Measurements from ENCODE around the gene ATG7. TPM values are rescaled to one million over a fixed set of nuclear protein-coding genes. Genes with fewer than 3 reads are reported as not detected.
A peak's percentile ranks its signal among the peaks of the same experiment; 100 is the strongest.
"Not testable (repeated sequence)": the region's sequence is repeated elsewhere in the genome, so short reads cannot be mapped to it uniquely, and the experiment has no call there.

Gene ATG7
- total and polyA plus RNA-seq, 2 donors from 2014 or later: 15.3 to 54.9 TPM

- Histone ChIP-seq H3K36me3 (ENCODE audit: control insufficient read depth in 2 of 3, insufficient read depth in 3 of 3, low read length in 3 of 3) (no peaks in the 10 kb centered on the region), H3K4me3 (ENCODE audit: low read length in 3 of 3) (no peak overlapping the region), H3K9me3 (ENCODE audit: control insufficient read depth in 2 of 3, insufficient read depth in 1 of 3, low read length in 3 of 3) (no peaks in the 10 kb centered on the region), H3K27me3 (ENCODE audit: control insufficient read depth, insufficient read depth, low read length) (no peaks in the 10 kb centered on the region), H3K27ac (ENCODE audit: low read depth in 2 of 2, low read length in 2 of 2) (no peak overlapping the region), H3K9ac (ENCODE audit: low read length in 3 of 3) (no peak overlapping the region), H3K4me1 (ENCODE audit: control insufficient read depth in 2 of 3, insufficient read depth in 2 of 3, low read depth in 1 of 3, low read length in 3 of 3) (no peaks in the 10 kb centered on the region)
- FAIRE-seq (no peak), DNase-seq (no peak)
- intact Hi-C loops (cut with DNase I): no loop called here
- TF ChIP-seq CTCF (IDR thresholded peaks at IDR 0.05; ENCODE audit: borderline replicate concordance, extremely low read depth, insufficient read depth): no peak
Observed at GRCh38 chr3:11457135-11457534, 184.9 kb downstream of the ATG7 start.

GRCh38 chr3:11459186-11459824 lies 187.1 kb downstream of the ATG7 start:
- intact Hi-C loops (cut with DNase I): no loop called here
- no peaks in the 10 kb centered on the region for H3K27me3 ChIP-seq (ENCODE audit: control insufficient read depth, insufficient read depth, low read length)
- no peaks in the 10 kb centered on the region for H3K9me3 ChIP-seq (ENCODE audit: control insufficient read depth in 2 of 3, insufficient read depth in 1 of 3, low read length in 3 of 3)
- no peaks in the 10 kb centered on the region for H3K4me1 ChIP-seq (ENCODE audit: control insufficient read depth in 2 of 3, insufficient read depth in 2 of 3, low read depth in 1 of 3, low read length in 3 of 3)
- no peak overlapping the region for H3K9ac ChIP-seq (ENCODE audit: low read length in 3 of 3)
- TF ChIP-seq CTCF (IDR thresholded peaks at IDR 0.05; ENCODE audit: borderline replicate concordance, extremely low read depth, insufficient read depth): no peak
- FAIRE-seq: no peak
- no peaks in the 10 kb centered on the region for H3K36me3 ChIP-seq (ENCODE audit: control insufficient read depth in 2 of 3, insufficient read depth in 3 of 3, low read length in 3 of 3)
- H3K4me3 ChIP-seq (ENCODE audit: low read length in 3 of 3): no peak overlapping the region
- no peak overlapping the region for H3K27ac ChIP-seq (ENCODE audit: low read depth in 2 of 2, low read length in 2 of 2)
- peak in 1 of 5 donors; percentile 42 for DNase-seq

GRCh38 chr3:11461226-11461625 lies 189.0 kb downstream of the ATG7 start:
- Histone ChIP-seq H3K9me3 (ENCODE audit: control insufficient read depth in 2 of 3, insufficient read depth in 1 of 3, low read length in 3 of 3) (no peaks in the 10 kb centered on the region), H3K4me1 (ENCODE audit: control insufficient read depth in 2 of 3, insufficient read depth in 2 of 3, low read depth in 1 of 3, low read length in 3 of 3) (peaks cover 0 to 7% (median 0%) of the 10 kb centered on the region in 3 donors), H3K27ac (ENCODE audit: low read depth in 2 of 2, low read length in 2 of 2) (no peak overlapping the region), H3K27me3 (ENCODE audit: control insufficient read depth, insufficient read depth, low read length) (no peaks in the 10 kb centered on the region), H3K36me3 (ENCODE audit: control insufficient read depth in 2 of 3, insufficient read depth in 3 of 3, low read length in 3 of 3) (no peaks in the 10 kb centered on the region), H3K4me3 (ENCODE audit: low read length in 3 of 3) (no peak overlapping the region), H3K9ac (ENCODE audit: low read length in 3 of 3) (no peak overlapping the region)
- TF ChIP-seq CTCF (IDR thresholded peaks at IDR 0.05; ENCODE audit: borderline replicate concordance, extremely low read depth, insufficient read depth): no peak
- FAIRE-seq: no peak
- DNase-seq: no peak
- intact Hi-C loops (cut with DNase I): no loop called here

- H3K27ac ChIP-seq (ENCODE audit: low read depth in 2 of 2, low read length in 2 of 2); H3K36me3 ChIP-seq (ENCODE audit: control insufficient read depth in 2 of 3, insufficient read depth in 3 of 3, low read length in 3 of 3); H3K9ac ChIP-seq (ENCODE audit: low read length in 3 of 3); H3K9me3 ChIP-seq (ENCODE audit: control insufficient read depth in 2 of 3, insufficient read depth in 1 of 3, low read length in 3 of 3); FAIRE-seq; intact Hi-C loops (cut with DNase I); DNase-seq; H3K27me3 ChIP-seq (ENCODE audit: control insufficient read depth, insufficient read depth, low read length); H3K4me3 ChIP-seq (ENCODE audit: low read length in 3 of 3): not testable (repeated sequence)
- peaks cover 0 to 10% (median 0%) of the 10 kb centered on the region in 3 donors for H3K4me1 ChIP-seq (ENCODE audit: control insufficient read depth in 2 of 3, insufficient read depth in 2 of 3, low read depth in 1 of 3, low read length in 3 of 3)
Observed at GRCh38 chr3:11462673-11463072, 190.5 kb downstream of the ATG7 start.

All from kidney (tissue), 14 donors.